Mammary epithelial cell (primary cell): Measurements from ENCODE around the gene SLC30A2.

ENCODE experiments used
- CTCF ChIP-seq, 2 donors: IDR thresholded peaks in 1 of 2; conservative IDR thresholded peaks in 1 of 2; 2 replicates each; pipeline ENCODE4 v1.5.1; 2011 to 2012; ENCODE audit warnings: inconsistent platforms in 2 of 2, low read length in 2 of 2, mild to moderate bottlenecking in 2 of 2, control low read depth in 1 of 2, low read depth in 1 of 2; ENCODE audit not compliant: insufficient read depth in 1 of 2; ENCODE audit errors: extremely low read depth in 1 of 2
- EZH2 ChIP-seq: IDR thresholded peaks from 2 replicates; pipeline ENCODE4 v1.6.1; 2012; ENCODE audit warnings: low read length, inconsistent platforms, borderline replicate concordance

GRCh38 chr1:26049531-26050247 lies 3.8 kb upstream of the SLC30A2 start:
- no peak for TF ChIP-seq CTCF (conservative IDR thresholded peaks at IDR 0.05 in 1 of 2, IDR thresholded peaks at IDR 0.05 in 1 of 2; ENCODE audit: extremely low read depth in 1 of 2, insufficient read depth in 1 of 2, low read depth in 1 of 2, low read length in 2 of 2)
- TF ChIP-seq EZH2: no peak
